ENCODE measurements around the gene YPEL5.
"Not testable (repeated sequence)": the region's sequence is repeated elsewhere in the genome, so short reads cannot be mapped to it uniquely, and the experiment has no call there.

Gene YPEL5

GRCh38 chr2:30146337-30147195, at the start of gene YPEL5:
Gene YPEL5, plus strand, starts transcription at chr2:30147007. Its CDS starts 9,645 bp downstream, at chr2:30156652.
- peak; percentile 100 for DNase-seq

GRCh38 chr2:30098266-30099005, 48.4 kb upstream of the YPEL5 start:
- no peak for DNase-seq

GRCh38 chr2:30099366-30099765, 47.4 kb upstream of the YPEL5 start:
- not testable (repeated sequence) for DNase-seq

- not testable (repeated sequence) for DNase-seq
Observed at GRCh38 chr2:30100691-30101090, 46.1 kb upstream of the YPEL5 start.

GRCh38 chr2:30104307-30104706, 42.5 kb upstream of the YPEL5 start:
- no peak for DNase-seq

- no peak for DNase-seq
Observed at GRCh38 chr2:30105556-30105955, 41.3 kb upstream of the YPEL5 start.

- no peak for DNase-seq
Observed at GRCh38 chr2:30106543-30106942, 40.3 kb upstream of the YPEL5 start.

GRCh38 chr2:30108192-30108591, 38.6 kb upstream of the YPEL5 start:
- DNase-seq, result no peak

- DNase-seq, result no peak
Observed at GRCh38 chr2:30108851-30109250, 38.0 kb upstream of the YPEL5 start.

GRCh38 chr2:30109856-30110255, 37.0 kb upstream of the YPEL5 start:
- no peak for DNase-seq

- no peak for DNase-seq
Observed at GRCh38 chr2:30110773-30111172, 36.0 kb upstream of the YPEL5 start.

- DNase-seq, result not testable (repeated sequence)
Observed at GRCh38 chr2:30111186-30111585, 35.6 kb upstream of the YPEL5 start.

- no peak for DNase-seq
Observed at GRCh38 chr2:30112561-30112960, 34.2 kb upstream of the YPEL5 start.

- DNase-seq, result no peak
Observed at GRCh38 chr2:30113617-30114293, 33.1 kb upstream of the YPEL5 start.

- DNase-seq, result peak; percentile 38
Observed at GRCh38 chr2:30115141-30115980, 31.4 kb upstream of the YPEL5 start.

GRCh38 chr2:30115981-30116285, 30.9 kb upstream of the YPEL5 start:
- DNase-seq, result no peak

- no peak for DNase-seq
Observed at GRCh38 chr2:30122362-30122761, 24.4 kb upstream of the YPEL5 start.

- no peak for DNase-seq
Observed at GRCh38 chr2:30127016-30127893, 19.6 kb upstream of the YPEL5 start.

- DNase-seq, result no peak
Observed at GRCh38 chr2:30134582-30134981, 12.2 kb upstream of the YPEL5 start.

GRCh38 chr2:30135541-30135940, 11.3 kb upstream of the YPEL5 start:
- no peak for DNase-seq

GRCh38 chr2:30136764-30137444, 9.9 kb upstream of the YPEL5 start:
- no peak for DNase-seq
